SKM-1 treated with dmso at 0.1 percent for 144 hours (cell line): ENCODE measurements around the gene EHD3.
"Not testable (repeated sequence)": the region's sequence is repeated elsewhere in the genome, so short reads cannot be mapped to it uniquely, and the experiment has no call there.

Source experiments
- DNase-seq: peaks from one replicate; lab custom pipeline; 2025; ENCODE audit not compliant: unreplicated experiment; lab: John Stamatoyannopoulos, UW

EHD3 gene

DNA sequence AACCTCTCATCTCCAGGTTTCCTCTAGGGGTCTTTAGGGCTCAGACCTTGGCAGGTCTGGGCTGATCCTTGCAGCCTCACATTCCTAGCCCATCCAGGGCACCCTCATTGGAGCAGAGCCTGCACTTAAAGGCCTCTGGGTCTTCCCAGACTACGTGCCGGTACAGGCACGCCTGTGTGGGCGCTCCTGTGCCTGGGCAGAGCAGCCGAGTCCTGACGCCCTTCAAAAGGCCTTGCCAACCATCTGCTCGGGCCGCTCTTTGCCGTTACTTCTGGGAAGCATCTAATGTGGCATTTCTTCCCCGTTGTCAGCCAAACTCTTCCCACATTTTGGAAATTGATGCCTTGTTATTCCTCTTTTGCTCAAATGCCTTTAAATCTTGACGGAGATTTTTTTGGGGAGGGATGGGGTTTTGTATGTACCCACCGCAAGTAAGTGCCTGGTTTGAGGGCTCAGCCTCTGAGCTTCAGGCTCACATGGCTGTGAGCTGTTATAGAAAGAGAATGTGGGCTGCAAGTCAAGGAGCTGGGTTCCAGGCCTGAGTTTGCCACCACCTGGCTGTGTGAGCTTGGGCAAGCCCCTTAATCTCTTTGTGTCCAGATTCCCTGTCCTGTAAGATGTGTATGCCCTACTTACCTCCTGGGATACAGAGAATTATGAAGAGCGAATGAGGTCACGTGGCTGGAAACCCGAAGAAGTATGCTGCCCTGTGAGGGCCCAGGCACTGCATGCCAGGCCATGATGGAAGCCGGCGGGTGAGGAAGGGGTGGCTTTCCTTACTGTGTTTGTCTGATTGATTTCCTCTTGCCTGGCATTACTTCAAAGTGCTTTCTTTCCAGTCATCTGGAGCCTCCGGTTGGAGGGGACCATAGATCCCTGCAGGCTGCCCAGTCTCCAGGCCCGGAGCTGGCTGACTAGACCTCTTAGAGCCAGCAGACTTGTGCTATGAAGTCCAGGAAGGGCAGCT lies 20.6 kb downstream of the EHD3 start:
- DNase-seq: no peak

DNA sequence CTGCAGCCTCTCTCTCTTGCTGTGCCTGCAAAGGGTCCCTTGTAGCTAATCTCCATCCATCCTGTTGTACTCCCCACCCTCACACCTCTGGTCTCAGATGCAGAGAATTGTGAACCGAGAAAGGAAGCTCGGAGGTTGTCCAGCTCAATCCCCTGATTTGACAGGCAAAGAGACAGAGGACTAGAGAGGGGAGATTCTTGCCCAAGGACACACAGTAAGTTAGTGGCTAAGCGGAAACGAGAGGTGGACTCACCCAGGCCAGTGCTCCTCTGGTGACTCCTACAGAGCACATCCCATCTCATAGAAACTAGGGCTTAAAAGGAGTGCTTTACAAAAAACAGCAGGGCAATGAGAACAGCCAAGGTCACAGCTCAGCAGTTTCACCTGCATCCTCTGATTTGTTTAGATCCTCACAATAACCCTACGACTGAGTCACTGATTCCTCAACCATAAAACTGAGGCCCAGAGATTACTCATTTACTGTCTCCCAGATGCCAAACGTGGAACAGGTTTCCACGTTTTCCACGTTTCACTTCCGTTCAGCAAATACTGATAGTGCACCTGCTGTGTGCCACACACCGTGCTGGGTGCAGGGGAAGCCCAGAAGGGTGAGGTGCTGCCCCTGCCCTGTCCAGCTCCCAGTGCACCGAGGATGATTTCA lies 22.1 kb downstream of the EHD3 start:
- DNase-seq: no peak

DNA sequence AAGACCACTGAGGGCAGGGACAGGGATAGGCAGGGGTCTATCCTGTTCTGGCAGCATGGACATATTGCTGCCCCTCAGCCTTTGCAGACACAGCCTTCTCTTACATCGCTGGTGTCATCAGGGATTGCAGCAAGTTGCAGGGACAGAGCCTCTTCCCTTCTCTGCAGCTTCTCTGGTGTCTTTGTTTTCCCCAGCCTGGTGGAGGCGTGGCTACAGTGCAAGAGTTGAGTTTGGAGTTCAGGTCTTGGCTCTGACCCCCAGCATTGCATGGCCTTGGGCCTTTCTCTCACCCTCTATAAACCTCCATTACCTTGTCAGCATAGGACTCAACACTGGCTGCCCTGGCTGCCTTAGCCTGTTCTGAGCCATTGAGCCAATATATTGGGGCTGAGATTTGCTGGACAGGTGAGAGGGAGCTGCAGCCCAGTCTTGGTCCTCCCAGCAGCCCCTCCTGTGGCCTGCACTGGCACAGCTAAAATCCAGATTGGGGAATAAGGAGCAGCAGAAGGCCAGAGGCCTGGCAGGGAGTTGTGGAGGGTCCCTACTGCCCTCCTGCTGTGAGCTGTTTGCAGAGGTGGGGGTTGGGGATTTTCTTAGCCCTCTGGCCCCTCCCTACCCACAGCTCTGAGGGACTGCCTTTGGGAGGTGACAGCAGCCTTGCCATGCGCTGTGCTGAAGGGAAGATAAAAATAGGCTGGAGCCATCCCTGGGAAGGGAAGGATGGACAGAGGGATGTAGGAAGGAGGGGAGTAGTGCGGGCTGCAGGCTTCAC lies 22.8 kb downstream of the EHD3 start:
- DNase-seq: no peak

DNA sequence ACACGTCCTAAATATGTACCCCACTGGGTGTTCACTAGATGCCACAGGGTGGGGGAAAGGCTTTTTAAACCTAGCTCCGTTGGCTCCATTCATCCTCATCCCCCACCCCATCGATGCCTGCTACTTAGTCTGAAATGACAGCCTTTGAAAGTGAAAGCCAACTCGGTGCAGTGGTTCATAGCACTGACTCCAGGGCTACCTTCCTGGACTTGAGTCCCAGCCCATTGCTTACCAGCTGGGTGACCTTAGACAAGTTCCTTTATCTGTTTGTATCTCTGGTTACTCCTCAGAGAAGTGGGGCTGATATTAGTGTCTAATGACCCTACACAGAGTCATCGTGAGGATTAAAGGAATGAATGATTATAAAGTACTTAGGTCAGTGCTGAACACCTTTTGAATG lies 24.4 kb downstream of the EHD3 start:
- no peak for DNase-seq

DNA sequence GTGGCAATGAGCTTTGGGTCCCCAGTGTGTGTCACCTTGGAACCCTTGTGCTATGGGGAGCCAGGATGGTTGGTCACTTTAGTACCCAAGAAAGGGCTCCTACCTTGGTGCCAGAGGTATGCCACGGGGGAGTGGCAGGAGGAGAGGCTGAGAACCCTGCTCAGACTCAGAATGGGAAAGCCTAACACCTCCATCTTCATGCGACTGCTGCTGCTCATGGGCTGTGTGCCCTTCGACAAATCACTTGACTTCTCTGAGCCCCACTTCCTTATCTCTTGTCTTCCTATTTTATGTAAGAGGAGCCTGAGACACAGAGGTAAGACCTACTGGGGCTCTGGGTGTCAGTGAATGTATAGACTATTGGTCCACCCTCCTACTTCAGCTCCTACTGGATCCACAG lies 25.1 kb downstream of the EHD3 start:
- no peak for DNase-seq

DNA sequence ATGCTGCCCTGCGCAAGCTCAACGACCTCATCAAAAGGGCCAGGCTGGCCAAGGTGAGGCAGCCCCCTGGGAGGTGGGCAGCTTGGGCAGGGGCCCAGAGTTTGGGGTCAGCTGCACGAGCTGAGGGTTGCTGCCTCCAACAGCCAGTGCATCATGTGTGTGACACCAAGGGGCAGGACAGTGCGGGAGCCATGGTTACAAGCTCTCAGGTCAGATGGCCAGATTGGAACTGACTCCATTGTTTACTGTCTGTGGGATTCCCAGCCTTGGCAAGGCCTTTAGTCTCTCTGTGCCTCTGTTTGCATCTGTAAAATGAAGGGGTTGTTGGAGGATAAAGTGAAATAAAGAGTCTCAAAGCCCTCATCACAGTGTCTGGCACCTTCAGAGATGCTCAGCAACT lies 26.9 kb downstream of the EHD3 start:
- no peak for DNase-seq

DNA sequence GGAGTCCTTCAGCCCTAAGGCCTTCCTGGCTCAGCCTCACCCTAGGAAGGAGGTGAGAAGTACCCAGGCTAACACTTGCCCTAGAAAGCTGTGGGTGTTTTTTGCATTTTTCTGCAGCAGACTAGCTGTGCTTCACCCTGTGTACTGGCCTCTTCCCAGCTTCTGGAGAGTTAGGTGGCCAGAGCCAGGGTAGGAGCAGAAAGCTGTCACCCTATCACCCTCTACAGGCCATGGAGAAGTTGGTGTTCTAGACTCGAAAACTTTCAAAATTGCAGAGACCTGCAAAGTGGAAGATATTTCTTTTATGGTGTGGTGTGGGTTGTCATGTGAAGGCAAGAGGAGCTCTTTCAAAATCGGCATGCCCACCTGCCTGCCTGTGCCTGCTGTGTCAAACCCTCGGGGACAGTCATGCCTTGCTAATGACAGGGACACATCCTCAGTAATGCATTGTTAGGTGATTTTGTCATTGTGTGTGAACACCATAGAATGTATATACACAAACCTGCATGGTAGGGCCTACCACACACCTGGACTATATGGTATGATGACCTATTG lies 29.8 kb downstream of the EHD3 start:
- no peak for DNase-seq

DNA sequence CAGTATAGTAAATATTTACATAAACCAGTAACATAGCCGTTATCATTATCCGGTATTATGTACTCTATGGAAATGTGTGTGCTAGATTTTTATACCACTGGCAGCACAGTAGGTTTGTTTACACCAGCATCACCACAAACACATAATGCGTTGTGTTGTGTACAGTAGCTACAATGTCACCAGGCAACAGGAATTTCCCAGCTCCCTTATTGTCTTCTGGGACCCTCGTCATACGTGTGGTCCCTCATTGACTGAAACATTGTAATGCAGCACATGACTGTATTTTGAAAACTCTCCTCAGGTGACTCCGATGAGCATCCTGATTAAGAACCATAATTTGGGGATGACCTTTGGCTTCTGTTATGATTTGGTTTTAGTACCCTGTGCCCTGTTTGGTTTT lies 31.3 kb downstream of the EHD3 start:
- DNase-seq: no peak

DNA sequence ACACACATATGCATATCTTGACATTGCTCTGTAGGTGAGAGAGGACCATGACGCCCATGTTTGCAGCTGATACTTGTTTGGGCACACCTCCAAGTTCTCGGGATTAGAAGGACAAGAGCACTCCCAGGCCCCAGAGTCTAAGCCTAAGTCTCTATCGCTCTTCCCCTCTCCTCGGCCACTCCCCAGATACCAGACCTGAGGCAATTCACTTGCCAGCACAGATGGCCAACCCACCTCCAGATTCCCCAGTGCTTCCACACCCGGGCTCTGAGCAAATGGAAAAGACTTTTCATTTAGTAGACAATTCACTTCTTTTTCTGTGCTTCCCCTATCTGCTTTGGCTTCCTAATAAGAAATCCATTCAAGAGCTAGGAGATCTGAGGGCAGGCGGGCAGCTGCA lies 32.9 kb downstream of the EHD3 start:
- no peak for DNase-seq

DNA sequence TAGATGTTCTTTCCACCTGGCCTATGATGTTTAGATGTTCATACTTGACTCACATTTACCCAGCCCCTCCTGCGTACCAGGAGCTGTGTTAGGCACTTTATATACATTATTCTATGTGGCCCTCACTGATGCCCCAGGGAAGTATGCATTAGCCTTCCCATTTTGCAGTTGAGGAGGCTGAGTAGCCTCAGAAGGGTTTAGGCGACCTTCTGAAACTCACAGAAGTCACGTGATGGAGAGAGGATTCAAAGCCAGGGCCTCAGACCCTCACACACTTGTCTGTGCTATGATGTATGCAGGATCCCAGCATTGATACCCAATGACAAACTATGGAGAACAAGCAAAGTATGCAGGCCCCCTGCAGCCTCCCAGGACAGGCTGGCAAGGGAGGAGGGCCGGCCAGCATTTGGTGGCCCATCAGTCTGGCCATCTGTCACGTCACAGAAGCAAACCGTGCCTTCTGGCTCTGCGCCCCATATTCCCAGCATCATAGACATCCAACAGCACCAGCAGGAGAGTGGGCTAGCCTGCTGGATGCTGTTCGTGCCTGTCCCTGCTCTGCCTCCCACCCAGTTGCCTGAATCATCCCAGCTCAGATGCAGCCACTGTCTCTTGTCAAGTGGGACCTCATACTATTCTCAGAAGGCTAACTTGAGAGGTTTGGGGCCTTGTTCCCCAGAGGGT lies 33.6 kb downstream of the EHD3 start:
- DNase-seq: no peak

DNA sequence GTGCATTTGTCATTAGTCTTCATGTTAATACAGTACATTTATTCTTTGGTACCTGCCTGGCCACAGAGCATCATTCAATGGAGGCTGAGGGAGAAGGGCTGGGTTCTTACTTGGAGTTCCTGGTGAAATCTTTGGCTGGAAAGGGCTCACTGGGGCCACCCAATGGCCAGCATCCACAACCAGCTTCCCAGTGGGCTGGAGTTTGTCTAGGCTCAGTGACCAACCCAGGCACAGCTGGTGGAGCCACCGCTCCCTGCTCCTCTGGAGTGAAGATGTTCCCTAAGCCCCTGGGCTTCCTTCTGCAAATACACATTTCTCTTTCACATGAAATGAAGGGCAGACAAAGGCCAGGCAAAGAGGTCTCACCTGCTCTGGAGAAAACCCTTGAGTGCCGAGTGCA lies 34.4 kb downstream of the EHD3 start:
- no peak for DNase-seq

DNA sequence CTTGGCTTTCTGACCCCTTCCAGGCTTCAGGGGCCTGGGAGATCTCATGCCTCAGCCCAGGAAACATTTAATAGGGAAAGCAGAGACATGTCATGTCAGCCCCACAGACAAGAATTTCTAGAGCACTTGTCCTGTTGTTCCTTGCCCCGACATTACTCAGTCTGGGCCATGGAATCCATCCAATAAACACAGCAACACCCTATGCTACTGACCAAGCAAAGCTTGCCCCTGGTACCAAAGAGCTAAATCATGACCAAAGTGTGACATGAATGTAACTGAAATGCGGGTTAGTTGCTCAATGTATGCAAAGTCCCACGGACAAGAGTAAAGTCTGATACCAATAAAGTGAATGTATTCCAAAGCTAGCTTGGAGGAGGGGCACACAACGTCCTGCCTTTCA lies 35.1 kb downstream of the EHD3 start:
- DNase-seq: no peak

DNA sequence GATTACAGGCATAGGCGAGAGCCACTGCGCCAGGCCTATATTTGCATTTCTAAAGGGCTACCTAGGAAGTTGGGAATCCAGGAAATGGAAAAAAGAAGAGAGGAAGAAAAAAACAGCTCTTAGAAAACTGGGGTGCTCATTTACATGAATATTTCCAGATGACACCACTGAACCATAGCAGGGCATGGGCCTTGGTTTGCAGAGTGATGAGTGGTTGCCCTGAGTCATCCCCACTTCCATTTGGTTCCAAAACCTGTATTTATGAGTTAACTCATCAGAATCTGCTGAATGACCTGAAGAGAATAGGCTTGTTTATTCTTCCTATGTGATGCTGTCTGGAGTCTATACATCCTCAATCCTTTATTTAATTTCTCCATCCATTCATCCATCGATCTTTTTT lies 36.2 kb downstream of the EHD3 start:
- no peak for DNase-seq

DNA sequence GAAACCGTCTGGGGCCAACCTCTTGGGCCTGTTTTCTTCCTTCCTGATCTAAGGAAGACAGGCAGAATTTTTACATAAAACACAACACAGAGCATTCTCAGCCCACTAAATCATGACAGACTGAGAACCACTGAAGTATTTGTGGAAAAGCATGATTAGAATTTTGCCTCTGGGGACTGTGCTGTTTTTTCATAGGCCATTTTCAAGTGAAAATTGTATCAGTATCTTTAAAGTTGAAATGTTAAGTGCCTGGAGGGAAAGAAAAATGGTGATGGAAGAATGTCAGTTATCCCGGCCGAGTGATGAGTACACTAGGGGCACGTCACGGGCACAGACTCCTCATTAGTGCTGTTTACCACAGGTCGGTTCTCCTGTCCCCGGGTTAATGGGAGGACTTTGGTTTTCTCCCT lies 36.9 kb downstream of the EHD3 start:
- DNase-seq: no peak

DNA sequence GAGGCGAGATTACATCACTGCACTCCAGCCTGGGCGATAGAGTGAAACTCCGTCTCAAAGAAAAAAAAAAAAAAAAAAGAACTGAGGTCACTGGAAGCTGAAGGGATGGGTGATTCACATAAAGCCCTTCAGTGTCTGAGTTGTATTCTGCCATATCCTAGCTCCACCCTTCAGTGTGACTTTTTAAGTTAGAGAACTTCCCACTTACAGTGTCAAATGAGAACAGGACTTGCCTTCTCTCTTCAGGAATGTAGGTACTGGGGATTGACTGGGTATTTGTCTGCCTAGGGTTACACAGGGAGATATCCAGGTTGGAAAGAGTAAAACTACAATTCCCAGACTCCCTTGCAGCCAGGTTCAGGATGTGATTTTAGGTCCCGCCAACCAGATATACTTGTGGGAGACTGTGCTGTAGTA lies 37.9 kb downstream of the EHD3 start:
- no peak for DNase-seq

DNA sequence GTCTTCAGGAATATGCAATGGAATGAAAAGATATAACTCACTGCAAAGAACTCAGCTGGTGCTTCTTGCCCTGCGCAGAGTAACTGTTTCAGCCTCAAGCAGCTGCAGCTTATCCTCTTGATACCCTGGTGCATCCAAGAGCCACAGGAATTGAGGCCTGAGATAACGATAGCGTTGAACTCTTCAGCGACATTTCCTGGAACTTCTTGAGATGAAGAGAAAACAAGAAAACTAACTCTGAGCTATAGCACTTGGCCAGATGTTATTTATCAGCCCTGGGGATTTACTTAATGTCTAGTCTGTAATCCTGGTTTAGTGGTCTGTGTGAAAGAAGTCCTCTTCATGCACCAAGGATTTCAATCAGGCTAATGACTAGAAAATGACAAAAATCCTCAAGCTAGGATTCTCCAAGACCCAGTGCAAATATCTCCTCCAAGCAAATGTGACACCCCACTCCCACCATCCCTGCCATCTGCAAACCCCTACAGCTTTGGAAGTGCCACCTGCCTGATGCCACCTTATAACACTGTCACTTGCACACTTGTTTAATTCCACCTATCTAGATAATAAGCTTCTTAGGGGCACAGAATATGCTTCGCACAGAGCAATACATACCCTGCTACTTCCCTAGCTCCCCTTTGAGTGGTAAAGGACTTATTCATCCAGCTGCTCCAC lies 40.6 kb downstream of the EHD3 start:
- no peak for DNase-seq

DNA sequence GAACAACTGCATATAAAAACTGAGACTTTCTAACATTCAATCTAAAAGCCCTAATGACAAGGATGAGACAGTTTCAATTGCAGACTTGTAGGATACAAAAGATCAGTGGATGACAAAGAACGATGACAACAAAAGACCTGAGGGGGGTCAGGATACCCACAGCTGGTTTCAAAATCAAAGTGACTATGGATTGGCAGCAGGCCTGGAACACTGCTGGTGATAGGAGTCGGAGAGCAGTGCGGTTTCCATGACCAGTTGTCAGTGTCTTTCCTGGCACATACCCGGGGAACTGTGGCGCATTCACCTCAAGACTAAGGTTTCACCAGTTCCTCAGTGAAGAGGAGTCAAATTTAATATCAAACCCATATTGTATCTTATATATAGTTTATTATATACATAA lies 42.0 kb downstream of the EHD3 start:
- no peak for DNase-seq

DNA sequence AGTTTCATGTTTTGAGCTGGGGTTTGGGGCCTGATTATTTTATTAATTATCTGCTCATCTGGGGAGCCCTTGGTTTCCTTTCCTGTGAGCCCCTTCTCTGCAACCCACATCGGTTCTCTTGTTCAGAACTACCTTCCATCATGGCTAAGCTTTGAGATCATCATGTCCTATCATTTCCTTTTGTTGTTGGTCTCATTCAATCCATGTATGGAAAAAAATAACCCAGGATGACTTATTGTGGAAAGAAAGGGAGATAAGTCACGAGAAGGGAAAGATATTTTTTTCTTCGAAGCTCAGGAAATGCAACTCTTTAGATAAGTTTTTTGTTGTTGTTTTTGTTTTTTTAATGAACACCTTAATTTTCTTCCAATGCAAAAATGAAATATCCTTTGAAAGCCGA lies 43.7 kb downstream of the EHD3 start:
- DNase-seq: no peak

DNA sequence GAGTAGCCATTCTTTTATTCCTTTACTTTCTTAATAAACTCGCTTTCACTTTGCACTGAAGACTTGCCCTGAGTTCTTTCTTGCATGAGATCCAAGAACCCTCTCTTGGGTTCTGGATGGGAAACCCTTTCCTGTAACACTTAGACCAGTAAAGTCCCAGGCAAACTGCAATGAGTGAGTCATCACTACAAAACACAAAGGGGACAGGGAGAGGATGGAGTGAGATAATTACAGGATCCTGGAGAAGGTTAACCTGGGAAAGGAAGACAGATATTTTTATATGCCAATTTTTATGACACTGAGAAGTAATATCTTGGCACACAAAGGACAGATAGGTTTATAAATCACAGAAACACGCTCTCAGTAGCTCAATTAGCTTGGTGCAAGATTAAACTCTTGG lies 48.7 kb downstream of the EHD3 start:
- DNase-seq: no peak

DNA sequence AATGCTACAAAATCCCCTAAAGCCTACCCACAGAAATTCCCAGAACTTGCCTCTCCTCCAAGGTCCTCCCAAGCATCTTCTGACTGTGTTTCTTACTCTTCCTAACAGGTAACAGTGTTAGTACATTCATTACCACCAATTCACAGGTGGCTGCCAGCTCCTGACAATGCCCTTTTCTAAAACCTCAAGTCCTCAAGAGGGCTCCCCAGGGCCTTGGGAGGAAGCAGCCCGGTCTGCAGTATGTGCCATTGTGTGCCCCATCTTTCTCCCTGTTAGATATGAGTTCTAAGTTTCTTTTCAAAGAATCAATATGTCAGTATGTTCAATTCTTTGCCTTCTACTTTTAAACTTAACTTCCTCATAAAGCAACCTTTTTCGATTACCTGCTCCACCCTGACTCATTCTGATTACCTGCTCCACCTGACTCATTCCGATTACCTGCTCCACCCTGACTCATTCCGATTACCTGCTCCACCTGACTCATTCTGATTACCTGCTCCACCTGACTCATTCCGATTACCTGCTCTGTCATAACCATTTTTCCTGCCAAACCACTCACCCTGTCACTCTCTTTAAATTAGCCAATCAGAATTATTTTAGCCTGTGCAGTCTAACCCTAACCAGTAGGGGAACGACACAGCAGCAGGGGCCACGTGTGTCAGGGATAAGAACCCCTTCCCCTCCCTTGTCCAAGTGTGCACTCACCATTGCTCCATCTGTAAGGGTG lies 49.4 kb downstream of the EHD3 start:
- not testable (repeated sequence) for DNase-seq
